Right forelimb (tissue), 1 donor: ENCODE measurements around the gene ALDH1L1.
"Not testable (repeated sequence)": the region's sequence is repeated elsewhere in the genome, so short reads cannot be mapped to it uniquely, and the experiment has no call there.

Experiments used
- DNase-seq: peaks from one replicate; pipeline ENCODE4 v3.0.0-alpha.2; 2018

Gene ALDH1L1

GRCh38 chr3:126104742-126105605 lies 75.4 kb downstream of the ALDH1L1 start:
- peak; percentile 10 for DNase-seq

- DNase-seq: peak; percentile 32
These were observed 76.3 kb downstream of the ALDH1L1 start for GRCh38 chr3:126104028-126104635.

GRCh38 chr3:126103121-126104027 lies 77.0 kb downstream of the ALDH1L1 start:
- no peak for DNase-seq

DNA sequence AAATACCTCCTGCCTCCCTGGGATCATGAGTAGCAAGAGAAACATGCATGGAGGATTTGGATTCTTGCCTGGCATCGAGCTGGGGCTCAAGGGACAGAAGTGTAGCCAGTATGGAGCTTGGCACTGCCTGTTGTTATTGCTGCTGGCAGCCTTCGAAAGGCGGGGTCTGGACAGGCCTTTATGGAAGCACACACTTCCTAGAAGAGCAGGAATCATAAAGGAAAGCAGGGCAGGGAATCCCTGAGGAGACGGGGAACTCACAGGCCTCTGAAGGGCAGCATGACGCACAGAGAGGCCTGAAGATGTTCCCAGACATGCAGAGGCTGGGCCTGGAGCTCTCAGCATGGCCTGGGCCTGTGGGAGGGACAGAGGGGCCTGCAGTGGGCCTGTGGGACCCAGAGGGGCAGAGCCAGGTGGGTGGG lies 77.8 kb downstream of the ALDH1L1 start:
- no peak for DNase-seq

DNA sequence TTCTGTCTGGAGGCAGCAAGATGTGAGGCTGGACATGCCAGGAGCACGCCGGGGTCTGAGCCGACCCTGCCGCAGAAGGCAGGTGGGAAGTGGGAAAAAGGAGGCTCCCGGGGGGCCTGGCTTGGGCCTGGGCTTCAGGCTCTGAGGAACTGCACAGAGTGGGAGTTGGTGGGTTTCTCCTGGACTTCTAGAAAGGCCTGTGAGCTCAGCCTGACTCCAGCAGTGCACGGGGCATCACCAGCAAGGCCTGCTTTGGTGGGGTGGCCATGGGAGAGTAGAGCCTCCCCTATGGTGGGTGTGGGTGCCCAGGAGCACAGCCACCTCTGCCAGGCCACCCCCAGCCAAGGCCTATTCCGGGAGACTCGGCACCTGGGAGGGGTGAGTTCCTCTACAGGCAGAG lies 78.4 kb downstream of the ALDH1L1 start:
- no peak for DNase-seq

DNA sequence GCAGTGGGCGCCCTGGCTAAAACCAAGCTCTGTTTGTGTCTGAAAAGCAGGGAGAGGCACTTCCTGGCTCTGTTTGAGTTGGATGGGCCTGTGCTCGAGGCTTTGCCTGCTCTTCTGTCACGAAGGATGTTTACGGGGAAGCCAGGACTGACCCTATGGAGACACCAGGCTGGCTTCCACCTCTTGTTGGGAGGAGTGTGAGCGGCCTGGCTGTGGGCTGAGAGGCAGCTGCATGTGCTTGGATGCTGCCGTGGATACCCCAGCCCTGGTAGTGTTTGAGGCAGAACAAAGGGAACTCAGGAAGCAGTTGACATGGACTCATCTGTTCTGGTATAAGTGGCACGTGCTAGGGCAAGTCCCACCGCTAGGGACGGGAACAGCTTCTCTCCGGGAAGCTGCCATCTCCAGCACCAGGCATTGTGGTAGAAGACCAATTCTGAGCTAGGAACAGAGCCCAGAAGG lies 78.8 kb downstream of the ALDH1L1 start:
- no peak for DNase-seq

DNA sequence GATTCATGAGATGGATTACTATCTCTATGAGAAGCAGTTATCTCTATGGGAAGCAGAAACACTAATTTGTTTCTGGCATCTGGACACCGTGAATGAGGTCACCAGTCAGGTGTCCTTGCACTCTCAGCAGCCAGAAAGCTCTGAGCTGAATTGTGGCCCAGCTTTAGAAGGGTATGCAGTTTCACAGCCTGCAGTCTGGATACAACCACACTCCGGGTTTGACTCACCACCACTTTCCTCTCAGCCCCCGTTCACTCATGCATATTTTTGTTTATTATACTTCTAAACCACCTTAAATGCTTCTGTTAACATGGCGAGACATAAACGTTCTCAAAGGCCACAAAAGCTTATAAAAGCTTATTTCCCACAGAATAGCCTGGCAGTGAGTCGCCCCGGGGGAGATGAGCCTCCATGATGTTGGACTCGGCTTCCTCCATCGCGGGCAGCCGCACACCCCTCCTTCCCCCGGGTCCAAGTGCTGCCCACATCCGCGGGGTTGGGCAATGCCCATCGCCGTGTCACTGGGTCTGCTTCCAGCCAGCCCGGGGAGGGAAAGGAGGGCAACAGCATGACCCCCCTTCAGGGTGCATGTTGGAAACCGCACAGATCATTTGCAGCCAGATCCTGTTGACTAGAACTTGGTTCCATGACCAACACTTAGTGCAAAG lies 79.6 kb downstream of the ALDH1L1 start:
- DNase-seq: no peak

- DNase-seq: no peak
These were observed 80.1 kb downstream of the ALDH1L1 start for GRCh38 chr3:126100269-126100633.

GRCh38 chr3:126098391-126098858 lies 82.0 kb downstream of the ALDH1L1 start:
- no peak for DNase-seq

DNA sequence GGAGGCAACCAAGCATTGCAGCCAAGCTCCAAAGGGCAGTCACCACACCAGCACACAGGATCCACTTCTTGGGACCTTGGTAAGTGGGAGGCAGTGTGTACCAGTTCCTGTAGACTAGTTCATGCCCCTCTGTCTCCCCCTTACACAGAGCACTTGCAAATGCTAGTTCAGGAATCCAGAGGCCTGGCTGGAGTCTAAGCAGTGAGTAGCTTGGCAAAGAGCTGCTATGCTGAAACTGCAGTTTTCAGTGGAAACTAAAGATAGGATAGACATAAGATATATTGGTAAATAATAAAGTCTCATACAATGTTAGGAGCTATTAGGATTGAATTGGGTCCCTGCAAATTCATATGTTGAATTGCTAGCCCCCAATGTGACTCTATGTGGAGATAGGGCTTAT lies 82.6 kb downstream of the ALDH1L1 start:
- no peak for DNase-seq

- DNase-seq: not testable (repeated sequence)
These were observed 84.1 kb downstream of the ALDH1L1 start for GRCh38 chr3:126096274-126096673.

DNA sequence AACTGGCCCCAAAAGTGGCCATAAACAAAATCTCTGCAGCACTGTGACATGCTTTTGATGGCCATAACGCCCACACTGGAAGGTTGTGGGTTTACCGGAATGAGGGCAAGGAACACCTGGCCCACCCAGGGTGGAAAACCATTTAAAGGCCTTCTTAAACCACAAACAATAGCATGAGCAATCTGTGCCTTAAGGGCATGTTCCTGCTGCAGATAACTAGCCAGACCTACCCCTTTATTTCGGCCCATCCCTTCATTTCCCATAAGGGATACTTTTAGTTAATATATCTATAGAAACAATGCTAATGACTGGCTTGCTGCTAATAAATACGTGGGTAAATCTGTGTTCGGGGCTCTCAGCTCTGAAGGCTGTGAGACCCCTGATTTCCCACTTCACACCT lies 88.3 kb downstream of the ALDH1L1 start:
- not testable (repeated sequence) for DNase-seq

- no peak for DNase-seq
These were observed 92.7 kb downstream of the ALDH1L1 start for GRCh38 chr3:126087552-126088175.

DNA sequence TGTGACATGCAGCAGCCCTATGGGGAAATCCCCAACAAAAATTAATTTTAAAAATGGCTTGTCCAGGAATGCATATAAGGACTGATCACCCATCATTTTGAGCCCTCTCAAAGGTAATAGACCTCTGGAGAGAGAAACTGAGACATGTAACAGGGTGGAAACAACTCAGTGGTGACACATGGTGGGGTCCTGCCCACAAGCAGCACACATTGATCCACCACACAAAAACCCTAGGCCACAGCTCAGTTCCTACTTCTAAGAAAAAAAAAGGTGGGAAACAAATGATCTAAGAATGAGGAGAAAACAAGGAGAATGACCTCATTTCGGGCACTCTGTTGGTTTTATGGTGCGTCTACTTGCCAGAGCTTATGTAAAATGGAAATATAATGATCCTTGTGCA lies 94.5 kb downstream of the ALDH1L1 start:
- DNase-seq: no peak

GRCh38 chr3:126085276-126085675 lies 95.1 kb downstream of the ALDH1L1 start:
- no peak for DNase-seq

DNA sequence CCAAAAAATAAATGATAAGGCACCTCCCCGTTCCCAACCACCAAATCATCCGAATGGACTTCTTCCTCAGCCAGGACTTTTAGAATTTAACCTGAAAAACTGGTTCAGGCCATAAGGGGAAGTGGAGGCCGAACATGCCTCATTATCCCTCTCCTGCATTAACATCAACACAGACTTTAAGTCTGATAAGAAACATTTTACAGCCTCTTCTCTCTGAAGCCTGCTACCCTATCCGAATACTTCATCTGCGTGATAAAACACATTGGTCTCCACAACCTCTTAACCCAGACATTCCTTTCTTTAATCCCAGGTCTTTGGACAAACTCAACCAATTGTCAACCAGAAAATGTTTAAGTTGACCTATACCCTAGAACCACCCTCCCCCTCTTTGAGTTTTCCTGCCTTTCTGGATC lies 95.6 kb downstream of the ALDH1L1 start:
- no peak for DNase-seq

- peak; percentile 93 for DNase-seq
These were observed 96.2 kb downstream of the ALDH1L1 start, which contains the start of gene SLC41A3 for GRCh38 chr3:126083913-126084767. TSS of gene SLC41A3 (minus strand) at chr3:126084124. CDS start at chr3:126068219, 15,905 bp downstream.

DNA sequence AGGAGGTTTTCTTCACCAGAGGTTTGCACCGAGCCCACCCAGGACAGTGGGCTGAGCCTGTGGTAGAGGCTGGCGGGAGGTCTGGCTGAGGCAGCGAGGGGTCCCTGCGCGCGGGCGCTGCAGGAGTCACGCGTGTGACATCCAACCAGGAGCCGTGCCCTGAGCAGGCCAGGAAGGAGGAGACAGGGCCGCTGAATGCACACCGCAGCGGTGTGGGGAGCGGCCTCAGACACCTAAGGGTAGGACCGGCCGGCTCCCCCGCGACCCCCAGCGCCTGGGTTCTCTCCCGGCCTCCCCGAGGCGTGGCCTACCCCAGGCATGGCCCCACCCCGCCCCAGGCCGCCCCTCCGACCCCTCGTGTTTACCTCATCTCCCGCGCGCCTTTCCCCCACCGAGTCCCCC lies 96.9 kb downstream of the ALDH1L1 start:
- DNase-seq: no peak

DNA sequence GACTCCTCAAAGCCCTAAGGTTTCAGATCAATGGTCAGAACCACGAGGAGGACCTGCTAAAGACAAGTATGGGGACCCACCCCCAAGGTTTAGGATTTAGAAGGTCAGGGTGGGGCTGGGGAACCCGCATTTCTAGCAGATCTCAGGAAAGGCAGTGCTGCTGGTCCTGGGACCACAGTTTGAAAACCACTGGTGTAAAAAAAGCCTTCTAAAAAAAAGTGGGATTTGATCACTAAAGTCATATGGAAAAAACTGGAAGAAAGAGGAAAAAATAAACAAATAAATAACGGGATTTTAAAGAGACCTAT lies 97.3 kb downstream of the ALDH1L1 start:
- DNase-seq: no peak

GRCh38 chr3:126082362-126083137 lies 97.8 kb downstream of the ALDH1L1 start:
- DNase-seq: no peak
